Measurements from ENCODE around the gene TRAF3.
"Not testable (repeated sequence)": the region's sequence is repeated elsewhere in the genome, so short reads cannot be mapped to it uniquely, and the experiment has no call there.

The TRAF3 gene

GRCh38 chr14:102804858-102805257, 27.6 kb downstream of the TRAF3 start:
- DNase-seq (ENCODE audit: low read depth in 2 of 3, low spot score in 2 of 3), result no peak

GRCh38 chr14:102805371-102805891, 28.2 kb downstream of the TRAF3 start:
- DNase-seq (ENCODE audit: low read depth in 2 of 3, low spot score in 2 of 3), result peak; percentile 24 to 38 (median 32)

- DNase-seq (ENCODE audit: low read depth in 2 of 3, low spot score in 2 of 3), result no peak
Observed at GRCh38 chr14:102805941-102806340, 28.7 kb downstream of the TRAF3 start.

GRCh38 chr14:102806447-102806846, 29.2 kb downstream of the TRAF3 start:
- DNase-seq (ENCODE audit: low read depth in 2 of 3, low spot score in 2 of 3), result no peak

GRCh38 chr14:102807013-102807406, 29.8 kb downstream of the TRAF3 start:
- no peak for DNase-seq (ENCODE audit: low read depth in 2 of 3, low spot score in 2 of 3)

GRCh38 chr14:102809870-102810269, 32.6 kb downstream of the TRAF3 start:
- no peak for DNase-seq (ENCODE audit: low read depth in 2 of 3, low spot score in 2 of 3)

GRCh38 chr14:102810523-102810922, 33.3 kb downstream of the TRAF3 start:
- DNase-seq (ENCODE audit: low read depth in 2 of 3, low spot score in 2 of 3), result no peak

GRCh38 chr14:102811254-102811963, 34.2 kb downstream of the TRAF3 start:
- DNase-seq (ENCODE audit: low read depth in 2 of 3, low spot score in 2 of 3), result no peak

GRCh38 chr14:102811971-102812370, 34.7 kb downstream of the TRAF3 start:
- DNase-seq (ENCODE audit: low read depth in 2 of 3, low spot score in 2 of 3), result no peak

- DNase-seq (ENCODE audit: low read depth in 2 of 3, low spot score in 2 of 3), result no peak
Observed at GRCh38 chr14:102813691-102814090, 36.4 kb downstream of the TRAF3 start.

- no peak for DNase-seq (ENCODE audit: low read depth in 2 of 3, low spot score in 2 of 3)
Observed at GRCh38 chr14:102817318-102817717, 40.1 kb downstream of the TRAF3 start.

- no peak for DNase-seq (ENCODE audit: low read depth in 2 of 3, low spot score in 2 of 3)
Observed at GRCh38 chr14:102817942-102818940, 41.0 kb downstream of the TRAF3 start.

- DNase-seq (ENCODE audit: low read depth in 2 of 3, low spot score in 2 of 3), result peak in 2 of 3 experiments; percentile 36 to 42
Observed at GRCh38 chr14:102819176-102819628, 42.0 kb downstream of the TRAF3 start.

- DNase-seq (ENCODE audit: low read depth in 2 of 3, low spot score in 2 of 3), result no peak
Observed at GRCh38 chr14:102819747-102820330, 42.6 kb downstream of the TRAF3 start.

GRCh38 chr14:102821252-102821651, 44.0 kb downstream of the TRAF3 start:
- DNase-seq (ENCODE audit: low read depth in 2 of 3, low spot score in 2 of 3), result no peak

GRCh38 chr14:102822311-102822863, 45.1 kb downstream of the TRAF3 start:
- no peak for DNase-seq (ENCODE audit: low read depth in 2 of 3, low spot score in 2 of 3)

- DNase-seq (ENCODE audit: low read depth in 2 of 3, low spot score in 2 of 3), result not testable (repeated sequence)
Observed at GRCh38 chr14:102822887-102823286, 45.6 kb downstream of the TRAF3 start.

- DNase-seq (ENCODE audit: low read depth in 2 of 3, low spot score in 2 of 3), result no peak
Observed at GRCh38 chr14:102823546-102823945, 46.3 kb downstream of the TRAF3 start.

- no peak for DNase-seq (ENCODE audit: low read depth in 2 of 3, low spot score in 2 of 3)
Observed at GRCh38 chr14:102824832-102825231, 47.6 kb downstream of the TRAF3 start.

- DNase-seq (ENCODE audit: low read depth in 2 of 3, low spot score in 2 of 3), result no peak
Observed at GRCh38 chr14:102825307-102826095, 48.3 kb downstream of the TRAF3 start.
